ENCODE data around the gene PPP2R2B.

PPP2R2B gene

DNA sequence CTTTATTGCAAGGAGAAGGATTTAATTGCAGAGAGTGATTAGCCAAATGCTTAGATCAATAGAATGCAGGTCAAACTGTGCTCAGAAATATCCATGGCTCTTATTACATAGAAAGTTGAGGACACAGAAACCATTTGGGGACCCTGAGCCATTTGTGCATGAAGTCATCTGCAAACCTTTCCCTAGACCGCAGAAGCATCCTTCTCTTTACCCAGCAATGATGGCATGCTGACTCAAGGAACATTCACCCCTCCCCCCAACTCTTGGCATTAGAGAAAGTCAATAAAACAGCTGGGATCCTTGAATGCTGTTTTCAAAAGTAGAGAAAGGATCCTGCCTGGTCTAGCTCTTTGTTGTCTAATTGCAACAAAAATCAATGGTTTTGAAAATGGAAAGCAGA is 73.5 kb downstream of the PPP2R2B start:
- H3K4me1 Mint-ChIP-seq: peaks cover 16% of the 10 kb centered on the region
- no peaks in the 10 kb centered on the region for H3K27me3 Mint-ChIP-seq (ENCODE audit: low read depth, poor library complexity)
- TF ChIP-seq, protein P1, sequence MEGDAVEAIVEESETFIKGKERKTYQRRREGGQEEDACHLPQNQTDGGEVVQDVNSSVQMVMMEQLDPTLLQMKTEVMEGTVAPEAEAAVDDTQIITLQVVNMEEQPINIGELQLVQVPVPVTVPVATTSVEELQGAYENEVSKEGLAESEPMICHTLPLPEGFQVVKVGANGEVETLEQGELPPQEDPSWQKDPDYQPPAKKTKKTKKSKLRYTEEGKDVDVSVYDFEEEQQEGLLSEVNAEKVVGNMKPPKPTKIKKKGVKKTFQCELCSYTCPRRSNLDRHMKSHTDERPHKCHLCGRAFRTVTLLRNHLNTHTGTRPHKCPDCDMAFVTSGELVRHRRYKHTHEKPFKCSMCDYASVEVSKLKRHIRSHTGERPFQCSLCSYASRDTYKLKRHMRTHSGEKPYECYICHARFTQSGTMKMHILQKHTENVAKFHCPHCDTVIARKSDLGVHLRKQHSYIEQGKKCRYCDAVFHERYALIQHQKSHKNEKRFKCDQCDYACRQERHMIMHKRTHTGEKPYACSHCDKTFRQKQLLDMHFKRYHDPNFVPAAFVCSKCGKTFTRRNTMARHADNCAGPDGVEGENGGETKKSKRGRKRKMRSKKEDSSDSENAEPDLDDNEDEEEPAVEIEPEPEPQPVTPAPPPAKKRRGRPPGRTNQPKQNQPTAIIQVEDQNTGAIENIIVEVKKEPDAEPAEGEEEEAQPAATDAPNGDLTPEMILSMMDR (IDR thresholded peaks at IDR 0.05): no peak
- no peaks in the 10 kb centered on the region for H3K36me3 Mint-ChIP-seq (ENCODE audit: low read depth)
- no peak for DNase-seq
- no peaks in the 10 kb centered on the region for H3K9me3 Mint-ChIP-seq
- no peak overlapping the region for H3K27ac Mint-ChIP-seq
- no peak overlapping the region for H3K4me3 Mint-ChIP-seq

DNA sequence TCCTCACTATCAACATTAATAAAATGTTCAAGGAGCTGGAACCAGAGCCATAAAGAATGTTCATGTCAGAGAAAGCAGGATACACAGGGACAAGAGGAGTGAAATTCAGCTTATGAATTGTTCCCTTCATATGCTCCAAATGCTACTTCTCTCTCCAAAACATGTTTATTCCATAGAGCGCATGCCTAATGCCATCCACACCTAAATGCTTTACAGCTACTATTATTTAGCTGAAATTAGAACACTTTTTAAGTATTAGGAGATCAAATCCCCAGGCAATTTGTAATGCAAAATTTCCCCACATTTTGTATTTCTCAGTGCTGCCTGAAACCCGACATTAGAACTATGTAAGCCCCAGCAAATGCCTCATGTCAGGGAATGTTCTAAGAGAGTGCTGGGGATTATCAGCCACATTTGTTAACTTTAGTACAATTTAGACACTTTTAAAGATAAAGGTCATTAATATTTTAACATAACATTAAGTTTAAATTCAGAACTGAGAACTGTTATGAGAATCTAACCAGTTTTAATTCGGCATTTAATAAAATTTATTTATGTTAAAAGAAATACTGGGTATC is 75.5 kb downstream of the PPP2R2B start:
- H3K4me3 Mint-ChIP-seq: no peak overlapping the region
- H3K9me3 Mint-ChIP-seq: no peaks in the 10 kb centered on the region
- DNase-seq: no peak
- TF ChIP-seq, protein P1 (IDR thresholded peaks at IDR 0.05): no peak
- H3K27me3 Mint-ChIP-seq (ENCODE audit: low read depth, poor library complexity): no peaks in the 10 kb centered on the region
- H3K36me3 Mint-ChIP-seq (ENCODE audit: low read depth): no peaks in the 10 kb centered on the region
- H3K4me1 Mint-ChIP-seq: peaks cover 19% of the 10 kb centered on the region
- H3K27ac Mint-ChIP-seq: no peak overlapping the region

DNA sequence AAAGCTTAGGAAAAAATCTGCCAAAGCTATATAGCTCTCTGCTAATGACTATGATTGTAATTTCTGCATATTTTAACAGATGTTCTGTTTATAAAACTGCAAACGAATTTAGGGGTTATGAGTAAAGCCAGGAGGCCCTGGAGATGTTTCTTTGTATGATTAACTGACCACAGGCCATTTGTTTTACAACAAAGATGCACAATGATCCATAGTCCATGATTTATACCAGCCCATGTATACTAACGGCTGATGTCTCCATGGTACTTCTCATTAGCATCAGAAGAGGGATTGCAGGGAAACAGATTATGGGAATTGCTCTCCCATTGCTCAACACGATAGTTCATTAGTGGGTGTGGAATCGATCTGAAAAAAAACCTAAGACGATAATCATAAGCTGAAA is 78.9 kb downstream of the PPP2R2B start:
- Mint-ChIP-seq H3K27me3 (ENCODE audit: low read depth, poor library complexity) (no peaks in the 10 kb centered on the region), H3K27ac (no peak overlapping the region), H3K4me1 (peaks cover 14% of the 10 kb centered on the region), H3K9me3 (no peaks in the 10 kb centered on the region), H3K4me3 (no peak overlapping the region), H3K36me3 (ENCODE audit: low read depth) (no peaks in the 10 kb centered on the region)
- TF ChIP-seq, protein P1 (IDR thresholded peaks at IDR 0.05): no peak
- no peak for DNase-seq

GRCh38 chr5:146799231-146799630 is 79.3 kb downstream of the PPP2R2B start:
- DNase-seq: no peak
- no peak overlapping the region for H3K4me3 Mint-ChIP-seq
- no peaks in the 10 kb centered on the region for H3K27me3 Mint-ChIP-seq (ENCODE audit: low read depth, poor library complexity)
- no peaks in the 10 kb centered on the region for H3K9me3 Mint-ChIP-seq
- H3K4me1 Mint-ChIP-seq: peaks cover 10% of the 10 kb centered on the region
- no peak overlapping the region for H3K27ac Mint-ChIP-seq
- TF ChIP-seq, protein P1 (IDR thresholded peaks at IDR 0.05): no peak
- H3K36me3 Mint-ChIP-seq (ENCODE audit: low read depth): no peaks in the 10 kb centered on the region

GRCh38 chr5:146797658-146798057 is 80.9 kb downstream of the PPP2R2B start:
- no peak for DNase-seq
- Mint-ChIP-seq H3K36me3 (ENCODE audit: low read depth) (no peaks in the 10 kb centered on the region), H3K9me3 (no peaks in the 10 kb centered on the region), H3K27ac (no peak overlapping the region), H3K4me1 (peaks cover 10% of the 10 kb centered on the region), H3K4me3 (no peak overlapping the region), H3K27me3 (ENCODE audit: low read depth, poor library complexity) (no peaks in the 10 kb centered on the region)
- TF ChIP-seq, protein P1 (IDR thresholded peaks at IDR 0.05): no peak

GRCh38 chr5:146796911-146797310 is 81.6 kb downstream of the PPP2R2B start:
- Mint-ChIP-seq H3K36me3 (ENCODE audit: low read depth) (no peaks in the 10 kb centered on the region), H3K9me3 (no peaks in the 10 kb centered on the region), H3K27ac (no peak overlapping the region), H3K27me3 (ENCODE audit: low read depth, poor library complexity) (no peaks in the 10 kb centered on the region), H3K4me3 (no peak overlapping the region), H3K4me1 (peaks cover 10% of the 10 kb centered on the region)
- DNase-seq: no peak
- TF ChIP-seq, protein P1 (IDR thresholded peaks at IDR 0.05): no peak

Measured in nephron progenitor cell (in vitro differentiated cells).